KOPT-K1 (cell line): ENCODE data around the gene COBL.

Source experiments
- H3K27ac ChIP-seq: fragments of 200-600 bp; sonication (generic); 2 replicates; pipeline ENCODE4 v1.5.1; 2016; ENCODE audit warnings: antibody characterized with exemption, mild to moderate bottlenecking, low read depth, low read length; ENCODE audit not compliant: poor library complexity, severe bottlenecking
- H3K36me3 ChIP-seq: fragments of 200-600 bp; sonication (generic); 2 replicates; pipeline ENCODE4 v1.5.1; 2017; ENCODE audit warnings: antibody characterized with exemption, mild to moderate bottlenecking, low read length, moderate library complexity; ENCODE audit not compliant: insufficient read depth
- H3K9me3 ChIP-seq: fragments of 200-600 bp; sonication (generic); 2 replicates; pipeline ENCODE4 v1.5.1; 2017; ENCODE audit warnings: antibody characterized with exemption, low read length, mild to moderate bottlenecking; ENCODE audit not compliant: insufficient read depth, poor library complexity, severe bottlenecking

Gene COBL

DNA sequence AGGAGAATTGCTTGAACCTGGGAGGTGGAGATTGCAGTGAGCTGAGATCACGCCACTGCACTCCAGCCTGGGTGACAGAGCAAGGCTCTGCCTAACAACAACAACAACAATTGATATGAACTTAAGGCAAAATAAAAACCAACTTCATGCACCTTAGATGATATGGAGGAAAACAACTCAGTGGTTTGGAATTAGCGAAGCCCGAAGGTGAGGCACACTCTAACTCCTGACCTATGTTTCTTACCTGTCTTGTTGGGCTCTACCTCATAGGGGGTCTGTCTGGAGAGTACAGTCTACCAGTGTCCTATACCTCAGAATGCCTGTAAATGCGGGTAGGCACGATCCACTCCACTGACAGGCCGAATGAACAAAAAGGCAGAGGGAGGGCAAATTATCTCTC lies 24.3 kb upstream of the COBL start:
- Histone ChIP-seq H3K36me3 (no peaks in the 10 kb centered on the region), H3K27ac (no peak overlapping the region), H3K9me3 (no peaks in the 10 kb centered on the region)

- H3K27ac ChIP-seq, result no peak overlapping the region
- no peaks in the 10 kb centered on the region for H3K36me3 ChIP-seq
- H3K9me3 ChIP-seq, result no peaks in the 10 kb centered on the region
Measured at GRCh38 chr7:51340029-51340838, 23.6 kb upstream of the COBL start.

DNA sequence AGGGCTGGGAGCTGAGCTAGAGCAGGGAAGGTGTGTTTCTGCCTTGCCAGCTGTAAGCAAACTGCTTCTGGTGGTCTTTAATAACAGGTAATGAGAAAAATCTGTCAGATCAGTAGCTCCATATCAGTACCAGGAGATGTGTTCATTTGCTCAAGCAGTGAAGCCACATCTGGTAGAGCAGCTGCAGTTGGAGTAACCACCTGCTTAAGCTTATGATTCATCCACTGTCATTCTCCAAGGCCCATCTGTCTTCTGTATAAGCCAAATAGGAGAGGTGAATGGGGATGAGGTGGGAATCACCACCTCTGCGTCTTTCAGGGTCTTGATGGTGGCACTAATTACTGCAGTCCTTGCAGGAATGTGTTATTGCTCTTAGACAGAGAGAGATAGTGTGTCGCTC lies 18.4 kb upstream of the COBL start:
- no peaks in the 10 kb centered on the region for H3K36me3 ChIP-seq
- no peaks in the 10 kb centered on the region for H3K9me3 ChIP-seq
- H3K27ac ChIP-seq, result no peak overlapping the region

DNA sequence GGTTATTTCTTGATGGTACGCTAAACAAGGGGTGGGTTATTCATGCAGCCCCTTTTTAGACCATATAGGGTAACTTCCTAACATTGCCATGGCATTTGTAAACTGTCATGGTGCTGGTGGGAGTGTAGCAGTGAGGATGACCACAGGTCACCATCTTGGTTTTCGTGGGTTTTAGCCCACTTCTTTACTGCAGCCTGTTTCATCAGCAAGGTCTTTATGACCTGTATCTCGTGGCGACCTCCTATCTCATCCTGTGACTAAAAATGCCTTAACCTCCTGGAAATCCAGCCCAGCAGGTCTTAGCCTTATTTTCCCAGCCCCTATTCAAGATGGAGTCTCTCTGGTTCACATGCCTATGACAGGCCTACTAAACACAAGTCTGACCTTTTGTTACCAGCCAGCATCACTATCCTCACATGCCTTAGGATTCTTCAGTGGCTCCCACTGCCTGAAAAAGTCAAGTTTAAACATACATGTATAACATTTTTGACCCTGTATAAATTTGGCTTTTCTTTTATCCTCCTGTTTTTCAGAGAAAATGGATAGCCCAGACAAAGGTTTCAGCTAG lies 13.2 kb upstream of the COBL start:
- no peak overlapping the region for H3K27ac ChIP-seq
- H3K9me3 ChIP-seq, result no peaks in the 10 kb centered on the region
- no peaks in the 10 kb centered on the region for H3K36me3 ChIP-seq

GRCh38 chr7:51328351-51328801 lies 11.8 kb upstream of the COBL start:
- no peaks in the 10 kb centered on the region for H3K9me3 ChIP-seq
- H3K36me3 ChIP-seq, result no peaks in the 10 kb centered on the region
- no peak overlapping the region for H3K27ac ChIP-seq

GRCh38 chr7:51327287-51327717 lies 10.7 kb upstream of the COBL start:
- no peaks in the 10 kb centered on the region for H3K9me3 ChIP-seq
- no peak overlapping the region for H3K27ac ChIP-seq
- no peaks in the 10 kb centered on the region for H3K36me3 ChIP-seq

GRCh38 chr7:51326656-51327286 lies 10.2 kb upstream of the COBL start:
- Histone ChIP-seq H3K36me3 (no peaks in the 10 kb centered on the region), H3K27ac (no peak overlapping the region), H3K9me3 (no peaks in the 10 kb centered on the region)

DNA sequence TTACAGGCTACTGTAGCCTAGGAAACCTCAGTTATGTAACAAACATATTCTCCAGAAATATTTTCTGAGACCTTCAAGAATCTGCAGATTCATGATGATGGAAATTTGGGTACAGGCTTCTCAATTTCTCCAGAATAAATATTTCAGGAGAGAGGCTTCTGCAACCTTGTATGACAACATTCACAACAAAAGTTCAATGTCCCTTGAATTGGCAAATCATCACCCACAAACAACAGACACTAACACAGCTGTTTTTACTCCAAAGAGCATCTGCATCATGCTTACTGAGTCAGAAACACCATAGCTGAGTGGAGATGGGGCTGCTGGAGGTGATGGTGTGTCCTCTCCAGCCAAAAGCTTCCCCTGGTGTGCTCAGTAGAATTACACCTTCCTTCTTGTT lies 9.3 kb upstream of the COBL start:
- no peaks in the 10 kb centered on the region for H3K9me3 ChIP-seq
- H3K27ac ChIP-seq, result no peak overlapping the region
- H3K36me3 ChIP-seq, result no peaks in the 10 kb centered on the region

- no peaks in the 10 kb centered on the region for H3K36me3 ChIP-seq
- no peak overlapping the region for H3K27ac ChIP-seq
- H3K9me3 ChIP-seq, result no peaks in the 10 kb centered on the region
Measured at GRCh38 chr7:51325261-51325676, 8.7 kb upstream of the COBL start.

DNA sequence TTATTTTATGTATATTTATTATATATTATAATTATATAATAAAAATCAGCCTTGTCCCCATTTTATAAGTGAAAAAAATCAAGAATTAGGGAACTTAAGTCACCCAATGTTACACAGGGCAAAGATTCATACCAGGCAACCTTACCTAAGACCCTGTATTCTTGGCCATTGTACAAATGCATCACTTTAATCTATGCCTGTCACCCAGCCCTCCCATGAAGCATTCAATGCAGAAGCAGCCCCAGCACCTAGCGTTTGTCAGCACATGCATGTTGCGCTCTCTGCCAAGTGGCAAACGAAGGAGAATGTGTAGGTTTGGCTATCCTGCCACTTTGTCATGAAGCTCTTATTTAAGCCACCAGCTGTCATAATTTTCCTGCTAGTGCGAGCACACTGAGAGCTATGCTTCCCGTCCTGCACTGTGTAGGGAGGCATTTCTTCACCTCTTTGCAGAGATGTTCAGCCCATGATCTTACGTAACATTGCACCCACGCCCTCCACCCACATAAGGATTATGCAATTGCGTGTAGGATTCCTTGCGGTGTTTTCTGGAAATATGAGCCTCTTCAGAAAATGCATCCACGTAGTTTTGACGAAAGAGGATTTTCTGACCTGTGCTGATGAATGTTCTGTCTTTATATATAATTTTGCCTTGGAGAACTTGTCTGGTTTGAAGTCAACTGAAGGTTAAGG lies 7.7 kb upstream of the COBL start:
- H3K36me3 ChIP-seq, result no peaks in the 10 kb centered on the region
- H3K27ac ChIP-seq, result no peak overlapping the region
- no peaks in the 10 kb centered on the region for H3K9me3 ChIP-seq

DNA sequence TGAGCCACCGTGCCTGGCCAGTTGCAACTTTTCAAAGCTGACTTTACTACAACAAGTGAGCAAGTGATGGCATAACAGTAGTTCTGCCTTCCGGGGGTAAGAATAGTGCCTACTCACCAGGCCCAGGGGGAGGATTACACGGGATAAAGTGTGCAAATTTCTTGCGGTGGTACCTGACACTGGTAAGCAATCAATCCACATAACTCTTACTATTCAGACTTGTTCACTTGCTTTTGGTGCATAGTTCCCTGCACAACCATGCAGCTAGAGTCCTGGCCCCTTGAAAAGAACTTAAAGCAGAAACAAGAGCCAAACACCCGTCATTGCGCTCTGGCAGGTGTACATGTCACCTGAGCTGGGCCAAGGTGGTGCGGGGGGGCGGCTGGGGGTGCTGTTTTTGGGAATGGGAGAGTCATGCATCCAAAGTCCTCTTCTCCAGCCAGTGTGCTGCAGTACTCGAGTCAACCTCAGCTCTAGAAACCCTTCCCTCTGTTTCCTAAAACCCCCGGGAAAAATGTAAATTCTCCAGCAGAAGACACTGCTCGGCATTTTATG lies 5.4 kb upstream of the COBL start:
- H3K27ac ChIP-seq, result no peak overlapping the region
- H3K9me3 ChIP-seq, result no peaks in the 10 kb centered on the region
- H3K36me3 ChIP-seq, result no peaks in the 10 kb centered on the region

GRCh38 chr7:51318886-51319579 lies 2.4 kb upstream of the COBL start:
- Histone ChIP-seq H3K36me3 (no peaks in the 10 kb centered on the region), H3K9me3 (no peaks in the 10 kb centered on the region), H3K27ac (no peak overlapping the region)

DNA sequence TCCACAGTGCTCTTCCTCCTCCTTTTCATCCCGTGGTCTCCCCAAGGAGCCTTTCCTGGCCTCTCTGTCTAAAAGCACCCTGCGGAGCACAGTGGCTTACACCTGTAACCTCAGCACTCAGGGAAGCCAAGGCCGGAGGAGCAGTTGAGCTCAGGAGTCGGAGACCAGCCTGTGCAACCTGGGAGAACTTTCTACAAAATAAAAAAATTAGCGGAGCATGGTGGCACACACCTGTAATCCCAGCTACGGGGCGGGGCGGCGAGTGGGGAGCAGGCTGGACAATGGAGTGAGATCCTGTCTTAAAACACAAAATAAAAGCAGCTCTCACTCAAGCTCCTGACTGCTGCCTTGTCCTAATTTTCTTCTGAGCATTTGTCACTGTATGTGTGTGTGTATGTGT lies 1.4 kb upstream of the COBL start:
- Histone ChIP-seq H3K36me3 (no peaks in the 10 kb centered on the region), H3K27ac (no peak overlapping the region), H3K9me3 (no peaks in the 10 kb centered on the region)

DNA sequence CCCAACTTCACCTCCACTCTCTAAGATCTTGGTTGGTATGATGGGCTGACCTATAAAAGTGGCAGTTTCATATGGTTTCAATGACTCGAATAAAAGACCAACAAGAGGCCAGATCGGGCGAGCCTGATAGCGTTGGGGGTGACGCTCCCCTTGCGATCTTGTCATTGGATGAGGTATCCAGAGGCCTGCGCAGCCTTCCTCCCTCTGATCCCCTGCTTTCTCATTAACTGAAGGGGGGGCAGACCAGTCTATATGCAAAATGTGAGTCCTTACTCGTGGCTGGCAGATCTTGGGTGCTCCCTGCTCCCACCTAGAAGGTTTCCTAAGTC lies 937 bp upstream of the COBL start:
- Histone ChIP-seq H3K9me3 (no peaks in the 10 kb centered on the region), H3K27ac (no peak overlapping the region), H3K36me3 (no peaks in the 10 kb centered on the region)

- no peaks in the 10 kb centered on the region for H3K36me3 ChIP-seq
- no peaks in the 10 kb centered on the region for H3K9me3 ChIP-seq
- no peak overlapping the region for H3K27ac ChIP-seq
Measured at GRCh38 chr7:51316262-51316665, 345 bp downstream of the COBL start.
